ENCODE results near the gene NEU1. TPM values are rescaled to one million over a fixed set of nuclear protein-coding genes. Genes with fewer than 3 reads are reported as not detected.

Gene NEU1
- total RNA-seq, 1 experiment from 2014 or later = 36.2 TPM

DNA sequence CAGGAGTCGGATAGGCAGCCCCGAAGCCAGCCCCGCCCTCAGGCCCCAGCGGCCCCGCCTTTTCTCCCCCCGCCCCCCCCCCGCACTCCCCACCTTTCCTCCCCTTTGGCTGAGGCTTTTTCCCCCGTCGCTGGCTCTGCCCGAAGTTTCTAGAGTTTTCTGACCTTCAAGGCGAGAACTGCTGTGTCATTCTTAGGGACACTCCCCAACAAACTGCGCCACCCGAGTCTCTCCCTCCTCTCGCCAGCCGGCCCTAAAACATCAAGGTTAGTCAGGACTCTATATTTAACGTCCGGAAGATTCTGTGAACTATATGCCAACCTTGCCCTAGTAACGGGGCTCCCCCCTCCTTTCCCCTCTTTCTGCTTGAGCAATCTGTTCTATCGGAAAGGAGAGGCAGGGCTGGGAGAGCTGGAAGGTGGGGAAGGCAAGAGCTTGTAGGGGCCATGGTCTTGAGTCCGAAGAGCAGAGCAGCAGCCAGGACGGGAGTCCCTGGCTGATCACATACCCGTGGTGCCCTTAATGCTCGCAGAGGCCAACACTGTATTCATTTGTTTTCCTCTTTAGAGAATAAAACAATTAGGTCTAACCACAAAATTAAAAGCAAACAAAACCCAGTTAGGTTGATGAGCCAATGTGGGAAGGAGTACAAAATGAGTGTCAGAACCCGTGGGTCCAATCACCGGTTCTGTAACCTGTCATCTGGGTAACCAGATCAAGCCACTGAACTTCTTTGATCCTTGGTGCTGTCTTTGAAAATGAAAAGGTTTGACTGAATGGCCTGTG is 40.4 kb downstream of the NEU1 start:
- Histone ChIP-seq H4K91ac (ENCODE audit: insufficient read length, low read depth, low read length) (no peak overlapping the region), H3K23ac (ENCODE audit: insufficient read length, low read depth, low read length) (no peak overlapping the region), H3K79me2 (ENCODE audit: insufficient read depth, low read length) (no peaks in the 10 kb centered on the region), H2AK5ac (ENCODE audit: insufficient read length, low read length) (no peak overlapping the region), H3K4me1 (ENCODE audit: insufficient read depth, low read length) (peaks cover 5% of the 10 kb centered on the region; the same call in 1 of the 2 replicates), H3K4me2 (ENCODE audit: insufficient read depth, insufficient read length, low read length) (peak overlapping the region; percentile 83), H2BK15ac (ENCODE audit: low read depth, low read length) (no peak overlapping the region), H3K4ac (ENCODE audit: low read depth, low read length) (no peak overlapping the region), H2BK120ac (ENCODE audit: low read depth, low read length, poor library complexity, severe bottlenecking) (no peak overlapping the region), H4K8ac (replicated peaks; ENCODE audit: insufficient read length, low read depth, low read length) (no peak overlapping the region), H3K14ac (ENCODE audit: insufficient read depth, low read length) (peak overlapping the region; percentile 70), H3K9me3 (ENCODE audit: control insufficient read depth, low read depth, low read length) (no peaks in the 10 kb centered on the region), H3K27me3 (ENCODE audit: insufficient read depth, low read length) (no peaks in the 10 kb centered on the region), H4K20me1 (ENCODE audit: control insufficient read depth, insufficient read depth, insufficient read length) (no peaks in the 10 kb centered on the region), H3K79me1 (ENCODE audit: insufficient read depth, low read depth, low read length, poor library complexity, severe bottlenecking) (no peaks in the 10 kb centered on the region), H4K5ac (ENCODE audit: insufficient read length, low read depth, low read length) (no peak overlapping the region), H2BK5ac (ENCODE audit: insufficient read length, low read length) (no peak overlapping the region), H2BK20ac (ENCODE audit: low read depth, low read length, poor library complexity, severe bottlenecking) (no peak overlapping the region), H3K27ac (ENCODE audit: insufficient read length, low read depth, low read length) (peak overlapping the region; percentile 28), H3K23me2 (ENCODE audit: insufficient read length, low read depth, low read length, poor library complexity, severe bottlenecking) (peaks cover 20% of the 10 kb centered on the region), H2AFZ (ENCODE audit: low read length) (no peak overlapping the region), H3T11ph (ENCODE audit: low read length) (no peak overlapping the region), H3K56ac (ENCODE audit: insufficient read length, low read depth, low read length) (no peak overlapping the region), H2BK12ac (ENCODE audit: insufficient read length, low read depth, low read length) (no peak overlapping the region), H3K9ac (ENCODE audit: extremely low read depth, insufficient read length, low read length) (peak overlapping the region; percentile 48), H3K18ac (ENCODE audit: insufficient read length, low read depth, low read length) (no peak overlapping the region)
- TF ChIP-seq, protein P1, sequence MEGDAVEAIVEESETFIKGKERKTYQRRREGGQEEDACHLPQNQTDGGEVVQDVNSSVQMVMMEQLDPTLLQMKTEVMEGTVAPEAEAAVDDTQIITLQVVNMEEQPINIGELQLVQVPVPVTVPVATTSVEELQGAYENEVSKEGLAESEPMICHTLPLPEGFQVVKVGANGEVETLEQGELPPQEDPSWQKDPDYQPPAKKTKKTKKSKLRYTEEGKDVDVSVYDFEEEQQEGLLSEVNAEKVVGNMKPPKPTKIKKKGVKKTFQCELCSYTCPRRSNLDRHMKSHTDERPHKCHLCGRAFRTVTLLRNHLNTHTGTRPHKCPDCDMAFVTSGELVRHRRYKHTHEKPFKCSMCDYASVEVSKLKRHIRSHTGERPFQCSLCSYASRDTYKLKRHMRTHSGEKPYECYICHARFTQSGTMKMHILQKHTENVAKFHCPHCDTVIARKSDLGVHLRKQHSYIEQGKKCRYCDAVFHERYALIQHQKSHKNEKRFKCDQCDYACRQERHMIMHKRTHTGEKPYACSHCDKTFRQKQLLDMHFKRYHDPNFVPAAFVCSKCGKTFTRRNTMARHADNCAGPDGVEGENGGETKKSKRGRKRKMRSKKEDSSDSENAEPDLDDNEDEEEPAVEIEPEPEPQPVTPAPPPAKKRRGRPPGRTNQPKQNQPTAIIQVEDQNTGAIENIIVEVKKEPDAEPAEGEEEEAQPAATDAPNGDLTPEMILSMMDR (conservative IDR thresholded peaks at IDR 0.05) = no peak
- peaks cover 3% of the 10 kb centered on the region for H3K27me3 Mint-ChIP-seq (ENCODE audit: low read depth)
- H3K27ac Mint-ChIP-seq = peak overlapping the region; percentile 96 to 98 (median 97)
- H3K9me3 Mint-ChIP-seq = peaks cover 3 to 5% of the 10 kb centered on the region in 2 experiments
- peaks cover 0 to 8% (median 6%) of the 10 kb centered on the region in 3 experiments; a peak in 4 of 7 replicates for H3K36me3 Mint-ChIP-seq (ENCODE audit: insufficient read depth in 1 of 3, low read depth in 3 of 3)
- no CpG with 5 or more reads among the region's 25 CpGs for WGBS (ENCODE audit: extremely low coverage, insufficient read length, low lambda C conversion rate)
- H3K4me1 Mint-ChIP-seq = peaks cover 60 to 64% of the 10 kb centered on the region in 2 experiments
- peak; percentile 76 for DNase-seq
- peak overlapping the region; percentile 88 to 91 for H3K4me3 Mint-ChIP-seq
